Stimulated activated naive CD8-positive, alpha-beta T cell treated with anti-CD3 and anti-CD28 coated beads, Interleukin-15, amount 100 ng/mL, for 72 hours (primary cell): ENCODE results near the gene FAM229A.

Source experiments
- ATAC-seq: fragments of 150-1000 bp; cut with Tn5 transposase; 2 replicates; pipeline ENCODE4 v1.10.0; 2021; ENCODE audit warnings: mild to moderate bottlenecking, moderate library complexity
- DNase-seq, 2 donors: peaks; one replicate each; pipeline ENCODE4 v3.0.0; 2021 to 2022
- H3K27ac Mint-ChIP-seq, 2 donors: one replicate each; pipeline ENCODE4 v1.8.0; 2022; ENCODE audit warnings: mild to moderate bottlenecking in 2 of 2, mixed read lengths in 2 of 2, moderate library complexity in 2 of 2
- H3K27me3 Mint-ChIP-seq: one replicate; pipeline ENCODE4 v1.8.0; 2022; ENCODE audit warnings: mixed read lengths
- H3K4me1 Mint-ChIP-seq: one replicate; pipeline ENCODE4 v1.8.0; 2022; ENCODE audit warnings: mild to moderate bottlenecking, mixed read lengths
- H3K4me3 Mint-ChIP-seq, 2 donors: one replicate each; pipeline ENCODE4 v1.8.0; 2022; ENCODE audit warnings: mild to moderate bottlenecking in 2 of 2, mixed read lengths in 2 of 2, moderate library complexity in 1 of 2
- H3K9me3 Mint-ChIP-seq, 2 donors: one replicate each; pipeline ENCODE4 v1.8.0; 2022; ENCODE audit warnings: mixed read lengths in 2 of 2

FAM229A gene

DNA sequence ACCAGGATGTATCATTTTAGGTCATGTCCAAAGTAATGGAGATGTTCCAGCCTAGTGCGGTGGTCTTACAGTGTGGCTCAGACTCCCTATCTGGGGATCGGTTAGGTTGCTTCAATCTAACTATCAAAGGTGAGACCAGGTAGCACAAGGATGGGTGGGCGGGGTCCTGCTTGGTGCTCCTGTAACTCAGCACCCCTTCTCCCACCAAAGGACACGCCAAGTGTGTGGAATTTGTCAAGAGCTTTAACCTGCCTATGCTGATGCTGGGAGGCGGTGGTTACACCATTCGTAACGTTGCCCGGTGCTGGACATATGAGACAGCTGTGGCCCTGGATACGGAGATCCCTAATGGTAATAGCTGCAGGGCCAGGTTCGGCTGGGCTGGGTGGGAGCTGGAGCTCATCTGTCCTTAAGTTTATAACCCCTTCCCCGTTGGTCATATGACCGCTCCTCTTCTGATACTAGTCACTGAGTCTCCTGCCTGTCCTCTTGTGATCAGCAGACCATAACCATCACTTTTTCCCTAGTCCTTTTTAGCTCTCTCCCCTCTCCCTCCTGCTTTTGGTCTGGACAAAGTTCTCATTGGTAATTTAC, 31.6 kb downstream of the FAM229A start:
- Mint-ChIP-seq H3K4me1 (peaks cover 35% of the 10 kb centered on the region), H3K27ac (no peak overlapping the region), H3K27me3 (no peaks in the 10 kb centered on the region), H3K4me3 (no peak overlapping the region), H3K9me3 (no peaks in the 10 kb centered on the region)
- ATAC-seq (no peak), DNase-seq (no peak)

DNA sequence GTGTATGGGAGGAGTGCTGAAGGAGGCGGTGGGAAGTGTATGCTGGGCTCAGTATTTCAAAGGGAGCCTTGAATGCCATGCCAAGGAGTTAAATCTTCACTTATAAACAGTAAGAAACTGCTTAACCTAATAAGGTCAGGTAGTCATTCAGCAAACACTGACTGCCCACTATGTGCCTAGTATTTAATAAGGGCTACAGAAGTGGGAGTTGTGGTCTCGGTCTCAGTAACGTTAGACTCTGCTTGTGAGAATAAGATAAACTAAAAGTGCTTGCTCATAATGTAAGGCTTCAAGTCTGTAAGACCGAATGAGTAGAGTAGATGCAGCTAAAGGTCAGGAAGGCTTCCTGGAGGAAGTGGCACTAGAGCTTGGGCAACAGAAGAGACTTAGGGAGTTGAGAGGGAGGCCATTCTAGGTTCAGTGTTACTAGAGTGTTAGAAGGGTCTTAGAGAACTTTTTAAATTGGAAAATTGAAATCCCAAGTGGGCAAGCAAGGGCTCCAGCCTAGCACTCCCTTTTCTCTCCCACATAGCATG, 32.3 kb downstream of the FAM229A start:
- H3K4me3 Mint-ChIP-seq = no peak overlapping the region
- ATAC-seq (no peak), DNase-seq (no peak)
- no peaks in the 10 kb centered on the region for H3K27me3 Mint-ChIP-seq
- peaks cover 33% of the 10 kb centered on the region for H3K4me1 Mint-ChIP-seq
- H3K27ac Mint-ChIP-seq = no peak overlapping the region
- no peaks in the 10 kb centered on the region for H3K9me3 Mint-ChIP-seq

DNA sequence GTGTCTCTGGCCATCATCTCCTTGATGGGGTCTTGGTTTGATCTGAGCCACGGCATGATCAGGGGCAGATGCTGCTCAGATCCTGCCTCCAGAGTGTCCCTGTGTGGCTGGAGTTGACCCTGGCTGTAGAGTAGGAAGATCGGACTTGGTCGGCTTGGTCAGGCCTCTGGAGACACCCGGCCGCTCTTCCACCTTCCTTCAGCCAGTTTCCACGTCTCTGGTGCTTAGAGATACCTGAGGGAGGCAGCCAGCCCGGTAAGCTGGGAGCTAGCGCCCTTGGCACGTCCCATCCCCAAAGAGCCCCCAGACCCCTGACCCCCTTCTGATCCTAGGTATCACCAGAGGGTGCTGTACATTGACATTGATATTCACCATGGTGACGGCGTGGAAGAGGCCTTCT, 35.1 kb downstream of the FAM229A start:
- no peaks in the 10 kb centered on the region for H3K9me3 Mint-ChIP-seq
- no peak overlapping the region for H3K27ac Mint-ChIP-seq
- no peak for DNase-seq
- no peaks in the 10 kb centered on the region for H3K27me3 Mint-ChIP-seq
- H3K4me1 Mint-ChIP-seq = peaks cover 16% of the 10 kb centered on the region
- no peak for ATAC-seq
- no peak overlapping the region for H3K4me3 Mint-ChIP-seq

DNA sequence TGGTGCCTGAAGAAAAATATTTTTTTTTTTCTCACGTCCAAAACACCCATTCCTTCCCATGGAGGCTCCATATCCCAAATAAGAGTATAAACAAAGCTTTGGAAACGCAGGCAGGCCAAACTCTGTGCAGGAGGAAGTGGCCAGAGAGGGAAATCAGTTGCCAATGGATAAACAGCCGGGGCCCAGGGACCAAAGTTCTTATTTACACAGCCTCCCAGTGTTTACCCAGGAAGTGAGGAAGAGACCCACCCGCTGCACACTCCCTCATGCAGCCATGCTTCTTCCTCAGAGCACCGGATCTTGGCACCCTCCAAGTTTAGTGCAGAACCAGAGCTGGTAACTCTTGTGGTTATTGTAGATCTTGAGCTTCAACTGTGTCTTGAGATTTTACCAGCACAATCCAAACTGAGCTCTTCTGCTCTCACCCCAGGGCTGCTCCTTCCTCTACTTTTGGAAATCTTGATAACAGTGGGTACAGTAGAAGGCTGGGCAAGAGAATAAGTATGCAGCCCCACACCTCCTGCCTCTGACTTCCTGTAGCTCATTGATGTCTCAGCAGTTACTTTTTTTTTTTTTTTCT, 40.5 kb downstream of the FAM229A start:
- peak overlapping the region; percentile 56 to 82 for H3K27ac Mint-ChIP-seq
- DNase-seq (no peak), ATAC-seq (peak; percentile 43)
- no peaks in the 10 kb centered on the region for H3K9me3 Mint-ChIP-seq
- H3K27me3 Mint-ChIP-seq = no peaks in the 10 kb centered on the region
- peaks cover 28% of the 10 kb centered on the region for H3K4me1 Mint-ChIP-seq
- H3K4me3 Mint-ChIP-seq = peak overlapping the region in 1 of 2 donors; percentile 24

DNA sequence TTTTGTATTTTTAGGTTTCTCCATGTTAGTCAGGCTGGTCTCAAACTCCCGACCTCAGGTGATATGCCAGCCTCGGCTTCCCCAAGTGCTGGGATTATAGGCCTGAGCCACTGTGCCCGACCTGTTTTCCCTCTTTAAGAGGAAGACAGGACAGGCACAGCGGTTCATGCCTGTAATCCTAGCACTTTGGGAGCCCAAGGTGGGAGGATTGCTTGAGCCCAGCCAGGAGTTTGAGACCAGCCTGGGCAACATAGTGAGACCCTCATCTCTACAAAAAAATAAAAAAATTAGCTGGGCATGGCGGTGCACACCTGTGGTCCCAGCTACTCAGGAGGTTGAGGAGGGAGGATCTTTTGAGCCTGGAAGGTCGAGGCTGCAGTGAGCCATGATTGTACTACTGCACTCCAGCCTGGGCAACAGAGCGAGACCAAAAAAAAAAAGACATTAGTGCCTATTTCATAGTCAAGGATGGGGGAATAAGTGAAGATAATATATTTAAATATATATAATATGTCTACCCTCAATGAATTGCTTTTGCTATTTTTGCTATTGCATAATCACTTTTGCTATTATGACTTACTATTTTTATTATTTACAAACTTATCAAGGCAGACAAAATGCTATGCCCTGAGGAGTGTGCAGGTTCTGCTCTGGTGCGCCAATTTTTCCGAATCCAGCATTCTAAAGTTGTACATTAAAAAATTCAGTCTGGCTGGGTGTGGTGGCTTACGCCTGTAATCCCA, 44.0 kb downstream of the FAM229A start:
- Mint-ChIP-seq H3K4me1 (peaks cover 28% of the 10 kb centered on the region), H3K4me3 (no peak overlapping the region), H3K27ac (peak overlapping the region in 1 of 2 donors; percentile 54), H3K9me3 (no peaks in the 10 kb centered on the region), H3K27me3 (no peaks in the 10 kb centered on the region)
- ATAC-seq (no peak), DNase-seq (no peak)

DNA sequence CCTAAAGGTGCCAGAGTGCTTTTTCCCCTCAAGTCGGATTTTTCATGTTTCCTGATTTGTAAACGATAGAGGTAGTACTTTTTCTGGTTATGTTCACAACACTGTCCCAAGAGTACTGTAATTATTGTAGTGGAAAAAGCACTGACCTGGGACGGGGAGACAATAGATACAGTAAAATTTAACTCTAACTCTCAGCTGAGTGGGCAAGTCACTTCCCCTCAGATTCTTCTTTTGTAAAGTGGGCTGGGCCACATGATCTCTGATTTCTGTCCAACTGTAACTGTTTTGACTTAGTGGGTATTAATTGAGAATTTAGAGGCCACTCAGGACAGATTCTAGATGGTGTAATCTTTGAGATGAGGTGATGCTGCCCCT, 45.4 kb downstream of the FAM229A start:
- ATAC-seq (no peak), DNase-seq (no peak)
- Mint-ChIP-seq H3K9me3 (no peaks in the 10 kb centered on the region), H3K4me3 (no peak overlapping the region), H3K27me3 (no peaks in the 10 kb centered on the region), H3K4me1 (peaks cover 21% of the 10 kb centered on the region), H3K27ac (no peak overlapping the region)

DNA sequence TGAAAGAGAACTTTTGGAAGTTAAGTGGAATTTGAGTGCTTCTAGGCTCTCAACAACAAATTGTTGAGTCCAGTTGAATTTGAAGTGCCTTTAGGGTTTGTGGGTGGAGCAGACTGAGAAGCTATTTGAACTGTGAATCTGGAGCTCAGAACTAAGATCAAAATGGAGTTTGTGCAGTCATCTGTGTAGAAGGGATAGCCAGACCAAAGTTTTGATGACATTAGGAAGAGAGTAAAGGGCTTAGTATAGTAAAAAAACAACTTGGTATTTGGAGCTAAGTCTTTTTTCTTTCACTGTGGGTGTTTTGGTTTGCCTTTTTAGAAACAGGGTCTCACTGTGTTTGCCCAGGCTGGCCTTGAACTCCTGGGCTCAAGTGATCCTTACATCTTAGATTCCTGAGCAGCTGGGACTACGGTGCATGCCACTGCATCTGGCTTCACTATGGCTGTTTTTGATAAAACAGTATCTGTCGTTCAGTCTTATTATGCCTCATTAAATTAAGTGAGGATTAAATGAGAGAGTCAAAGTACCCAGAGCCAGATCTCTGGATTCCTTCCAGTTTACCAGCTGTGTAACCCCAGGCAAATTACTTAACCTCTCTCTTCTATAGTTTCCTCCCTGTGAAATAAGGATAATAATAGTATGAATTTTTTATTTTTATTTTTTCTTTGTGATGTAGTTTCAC, 50.4 kb downstream of the FAM229A start:
- Mint-ChIP-seq H3K4me1 (peaks cover 48% of the 10 kb centered on the region), H3K27me3 (no peaks in the 10 kb centered on the region), H3K9me3 (no peaks in the 10 kb centered on the region), H3K27ac (peak overlapping the region in 1 of 2 donors; percentile 5), H3K4me3 (no peak overlapping the region)
- no peak for ATAC-seq
- no peak for DNase-seq
